Caco-2 (cell line): ENCODE measurements around the gene PHACTR2. TPM values are rescaled to one million over a fixed set of nuclear protein-coding genes. Genes with fewer than 3 reads are reported as not detected.
"Not testable (repeated sequence)": the region's sequence is repeated elsewhere in the genome, so short reads cannot be mapped to it uniquely, and the experiment has no call there.

ENCODE experiments used
- BruUV-seq: library from RNA; stranded (reverse); fragments of 400-500 nt; replicated peaks from 2 replicates; lab custom pipeline; 2021; lab: Mats Ljungman, UMichigan
- CTCF ChIA-PET: fragments of 300-600 bp; sonication (Branson Sonifier 250); formaldehyde crosslinking; loops from one replicate; lab custom pipeline; 2022; ENCODE audit warnings: antibody characterized with exemption; lab: Charles Lee
- POLR2A ChIA-PET: fragments of 300-600 bp; sonication (Branson Sonifier 250); formaldehyde crosslinking; loops from one replicate; lab custom pipeline; 2022; ENCODE audit warnings: antibody characterized with exemption; lab: Charles Lee
- DNase-seq, 2 experiments: peaks; one replicate each; pipeline versions ENCODE4 v3.0.0 to v3.0.0-alpha.2; 2020 to 2022
- H3K27me3 ChIP-seq: replicated peaks from 2 replicates; pipeline ENCODE4 v1.6.0; 2011; ENCODE audit warnings: low read length; ENCODE audit not compliant: control insufficient read depth, insufficient read depth
- H3K36me3 ChIP-seq: 2 replicates; pipeline ENCODE4 v1.5.1; 2011; ENCODE audit warnings: low read length; ENCODE audit not compliant: control insufficient read depth, insufficient read depth
- H3K4me1 ChIP-seq: fragments of 250-450 bp; sonication (Bioruptor Pico); 2 replicates; pipeline ENCODE4 v1.5.1; 2020; ENCODE audit warnings: mild to moderate bottlenecking
- H3K4me3 ChIP-seq: 2 replicates; pipeline ENCODE4 v1.5.1; 2011; ENCODE audit warnings: low read depth, mild to moderate bottlenecking, control low read depth, low read length
- H3K9me3 ChIP-seq: fragments of 250-450 bp; sonication (Bioruptor Pico); 2 replicates; pipeline ENCODE4 v1.5.1; 2020; ENCODE audit warnings: mild to moderate bottlenecking, moderate library complexity
- H3K27ac Mint-ChIP-seq: one replicate; pipeline ENCODE4 v1.8.0; 2022; ENCODE audit warnings: mixed read lengths; ENCODE audit not compliant: unreplicated experiment
- H3K27me3 Mint-ChIP-seq: one replicate; pipeline ENCODE4 v1.8.0; 2022; ENCODE audit warnings: mixed read lengths; ENCODE audit not compliant: insufficient read depth, unreplicated experiment
- H3K36me3 Mint-ChIP-seq: one replicate; pipeline ENCODE4 v1.8.0; 2022; ENCODE audit warnings: mild to moderate bottlenecking, mixed read lengths; ENCODE audit not compliant: insufficient read depth, unreplicated experiment
- H3K4me1 Mint-ChIP-seq: one replicate; pipeline ENCODE4 v1.8.0; 2022; ENCODE audit warnings: low read depth, mixed read lengths; ENCODE audit not compliant: unreplicated experiment
- H3K4me3 Mint-ChIP-seq: one replicate; pipeline ENCODE4 v1.8.0; 2022; ENCODE audit warnings: mild to moderate bottlenecking, moderate library complexity, mixed read lengths; ENCODE audit not compliant: unreplicated experiment
- H3K9me3 Mint-ChIP-seq: one replicate; pipeline ENCODE4 v1.8.0; 2022; ENCODE audit warnings: mixed read lengths; ENCODE audit not compliant: unreplicated experiment
- intact Hi-C: fragments of 100-400 bp; cut with micrococcal nuclease; formaldehyde crosslinking; loops from one replicate; pipeline ENCODE4 v1.10.0; 2022; ENCODE audit not compliant: unreplicated experiment
- total RNA-seq: library from RNA; stranded (reverse); gene quantifications from 2 replicates; pipeline ENCODE4 v1.2.3, GENCODE V29; 2022
- TF ChIP-seq, protein P1 (sequence below), 2 experiments: fragments of 200-600 bp in 1 of 2; IDR thresholded peaks; 1 replicate in 1 of 2; 2 replicates in 1 of 2; pipeline versions ENCODE4 v1.5.1 to v1.8.0; 2011 to 2022; ENCODE audit warnings: antibody characterized with exemption in 1 of 2, control low read depth in 1 of 2, inconsistent platforms in 1 of 2, low read depth in 1 of 2, low read length in 1 of 2, mild to moderate bottlenecking in 1 of 2, moderate library complexity in 1 of 2; ENCODE audit not compliant: insufficient read depth in 1 of 2, severe bottlenecking in 1 of 2, unreplicated experiment in 1 of 2

PHACTR2 gene
- total RNA-seq, 1 experiment from 2014 or later: 100 TPM

GRCh38 chr6:143792402-143793279 lies 114.9 kb downstream of the PHACTR2 start:
- H3K4me3 ChIP-seq: no peak overlapping the region
- BruUV-seq: no TSS peak
- intact Hi-C loops: no loop called here
- no peaks in the 10 kb centered on the region for H3K27me3 ChIP-seq
- CTCF ChIA-PET: no interaction called here
- TF ChIP-seq, protein P1, sequence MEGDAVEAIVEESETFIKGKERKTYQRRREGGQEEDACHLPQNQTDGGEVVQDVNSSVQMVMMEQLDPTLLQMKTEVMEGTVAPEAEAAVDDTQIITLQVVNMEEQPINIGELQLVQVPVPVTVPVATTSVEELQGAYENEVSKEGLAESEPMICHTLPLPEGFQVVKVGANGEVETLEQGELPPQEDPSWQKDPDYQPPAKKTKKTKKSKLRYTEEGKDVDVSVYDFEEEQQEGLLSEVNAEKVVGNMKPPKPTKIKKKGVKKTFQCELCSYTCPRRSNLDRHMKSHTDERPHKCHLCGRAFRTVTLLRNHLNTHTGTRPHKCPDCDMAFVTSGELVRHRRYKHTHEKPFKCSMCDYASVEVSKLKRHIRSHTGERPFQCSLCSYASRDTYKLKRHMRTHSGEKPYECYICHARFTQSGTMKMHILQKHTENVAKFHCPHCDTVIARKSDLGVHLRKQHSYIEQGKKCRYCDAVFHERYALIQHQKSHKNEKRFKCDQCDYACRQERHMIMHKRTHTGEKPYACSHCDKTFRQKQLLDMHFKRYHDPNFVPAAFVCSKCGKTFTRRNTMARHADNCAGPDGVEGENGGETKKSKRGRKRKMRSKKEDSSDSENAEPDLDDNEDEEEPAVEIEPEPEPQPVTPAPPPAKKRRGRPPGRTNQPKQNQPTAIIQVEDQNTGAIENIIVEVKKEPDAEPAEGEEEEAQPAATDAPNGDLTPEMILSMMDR (IDR thresholded peaks at IDR 0.05; ENCODE audit: insufficient read depth in 1 of 2, low read depth in 1 of 2, low read length in 1 of 2, severe bottlenecking in 1 of 2, unreplicated experiment in 1 of 2): no peak
- no peaks in the 10 kb centered on the region for H3K4me1 ChIP-seq
- H3K36me3 ChIP-seq: no peaks in the 10 kb centered on the region
- POLR2A ChIA-PET: no interaction called here
- H3K4me3 Mint-ChIP-seq: no peak overlapping the region
- H3K4me1 Mint-ChIP-seq: no peaks in the 10 kb centered on the region
- no peak for DNase-seq
- peaks cover 34% of the 10 kb centered on the region for H3K9me3 Mint-ChIP-seq
- no peaks in the 10 kb centered on the region for H3K9me3 ChIP-seq
- peaks cover 57% of the 10 kb centered on the region for H3K36me3 Mint-ChIP-seq
- no peaks in the 10 kb centered on the region for H3K27me3 Mint-ChIP-seq
- no peak overlapping the region for H3K27ac Mint-ChIP-seq

GRCh38 chr6:143793280-143793619 lies 115.5 kb downstream of the PHACTR2 start:
- H3K27ac Mint-ChIP-seq: no peak overlapping the region
- intact Hi-C loops: no loop called here

GRCh38 chr6:143796551-143796950 lies 118.8 kb downstream of the PHACTR2 start:
- H3K27me3 Mint-ChIP-seq, POLR2A ChIA-PET, H3K4me3 ChIP-seq, H3K27ac Mint-ChIP-seq, H3K9me3 ChIP-seq, H3K4me3 Mint-ChIP-seq, DNase-seq, CTCF ChIA-PET, BruUV-seq, H3K4me1 ChIP-seq, H3K36me3 ChIP-seq, H3K27me3 ChIP-seq, intact Hi-C loops, H3K4me1 Mint-ChIP-seq: not testable (repeated sequence)
- H3K9me3 Mint-ChIP-seq: peaks cover 35% of the 10 kb centered on the region
- peaks cover 66% of the 10 kb centered on the region for H3K36me3 Mint-ChIP-seq

More at GRCh38 chr6:143793280-143793619, 115.5 kb downstream of the PHACTR2 start:
- Mint-ChIP-seq H3K4me3 (no peak overlapping the region), H3K27me3 (no peaks in the 10 kb centered on the region), H3K4me1 (no peaks in the 10 kb centered on the region), H3K9me3 (peaks cover 34% of the 10 kb centered on the region), H3K36me3 (peaks cover 63% of the 10 kb centered on the region)
- H3K4me3 ChIP-seq: no peak overlapping the region
- no peaks in the 10 kb centered on the region for H3K27me3 ChIP-seq
- CTCF ChIA-PET: no interaction called here
- H3K9me3 ChIP-seq: no peaks in the 10 kb centered on the region; the same call in 1 of the 2 replicates
- TF ChIP-seq, protein P1 (IDR thresholded peaks at IDR 0.05; ENCODE audit: insufficient read depth in 1 of 2, low read depth in 1 of 2, low read length in 1 of 2, severe bottlenecking in 1 of 2, unreplicated experiment in 1 of 2): no peak
- POLR2A ChIA-PET: no interaction called here
- DNase-seq: no peak
- no peaks in the 10 kb centered on the region for H3K36me3 ChIP-seq
- no TSS peak for BruUV-seq
- no peaks in the 10 kb centered on the region for H3K4me1 ChIP-seq

GRCh38 chr6:143798487-143798886 lies 120.7 kb downstream of the PHACTR2 start:
- DNase-seq, POLR2A ChIA-PET, H3K4me3 ChIP-seq, CTCF ChIA-PET, H3K4me1 ChIP-seq, H3K4me3 Mint-ChIP-seq, BruUV-seq, H3K36me3 ChIP-seq, H3K27ac Mint-ChIP-seq, H3K27me3 ChIP-seq, H3K27me3 Mint-ChIP-seq, H3K4me1 Mint-ChIP-seq, intact Hi-C loops, H3K9me3 ChIP-seq: not testable (repeated sequence)
- H3K9me3 Mint-ChIP-seq: peaks cover 21% of the 10 kb centered on the region
- H3K36me3 Mint-ChIP-seq: peaks cover 52% of the 10 kb centered on the region
